H7 (cell line): ENCODE results near the gene GRHL3. TPM values are rescaled to one million over a fixed set of nuclear protein-coding genes. Genes with fewer than 3 reads are reported as not detected.

Source experiments
- DNase-seq: peaks from one replicate; pipeline ENCODE4 v3.0.0; 2012
- H3K27me3 ChIP-seq: 2 replicates; pipeline ENCODE4 v1.6.0; 2011; ENCODE audit warnings: mild to moderate bottlenecking, low read length; ENCODE audit not compliant: control insufficient read depth, insufficient read depth
- H3K36me3 ChIP-seq: replicated peaks from 2 replicates; pipeline ENCODE4 v1.5.1; 2011; ENCODE audit warnings: low read length; ENCODE audit not compliant: control insufficient read depth, insufficient read depth
- H3K4me3 ChIP-seq: 2 replicates; pipeline ENCODE4 v1.5.1; 2011; ENCODE audit warnings: low read depth, mild to moderate bottlenecking, control low read depth, low read length, moderate library complexity; ENCODE audit not compliant: insufficient read depth
- total RNA-seq: library from RNA; depleted of rRNA; stranded (reverse); fragments of >200 nt; shearing (Covaris generic); gene quantifications from 2 replicates; pipeline ENCODE4 v1.2.3, GENCODE V29; 2014

The GRHL3 gene
- total RNA-seq, 1 experiment from 2014 or later: 0.21 TPM

GRCh38 chr1:24299901-24300300 lies 19.3 kb upstream of the GRHL3 start:
- H3K4me3 ChIP-seq: no peak overlapping the region
- no peaks in the 10 kb centered on the region for H3K36me3 ChIP-seq
- H3K27me3 ChIP-seq: no peaks in the 10 kb centered on the region
- DNase-seq: no peak

DNA sequence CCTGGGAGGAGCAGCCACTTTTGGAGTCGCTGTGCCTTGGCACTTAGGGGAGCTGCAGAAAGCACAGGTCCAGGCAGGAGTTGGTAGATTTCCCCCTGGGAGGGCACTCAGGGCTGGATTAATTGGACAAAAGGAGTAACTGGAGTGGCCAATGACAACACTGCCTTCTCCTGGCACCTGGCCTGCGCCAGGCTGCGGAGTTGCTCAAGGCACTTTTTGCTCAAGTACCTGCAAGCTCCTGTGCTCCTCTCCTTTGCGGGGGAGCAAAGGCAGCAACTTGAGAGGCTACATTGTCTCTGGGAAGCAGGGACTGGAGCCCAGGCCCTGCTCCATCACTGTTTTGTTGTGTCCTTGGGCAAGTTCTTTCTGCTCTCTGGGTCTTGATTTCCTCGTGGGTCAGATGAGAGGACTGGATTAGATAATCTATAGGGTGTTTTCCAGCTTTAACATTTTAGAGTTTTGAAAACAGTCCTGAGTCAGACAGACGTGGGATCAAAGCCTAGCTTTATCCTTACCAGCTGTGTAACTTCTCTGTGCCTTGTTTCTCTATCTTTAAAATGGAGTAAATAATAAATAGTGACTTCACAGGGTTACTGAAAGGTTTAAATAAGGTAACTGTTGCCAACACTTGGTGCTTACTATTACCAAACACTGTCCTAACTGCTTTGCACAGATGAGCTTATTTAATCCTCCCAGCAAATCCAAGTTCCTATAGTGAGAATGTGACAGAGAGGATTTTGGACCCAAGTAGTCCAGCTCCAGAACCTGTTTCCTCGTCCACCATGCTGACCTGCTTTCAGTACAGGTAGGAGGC lies 18.0 kb upstream of the GRHL3 start:
- no peaks in the 10 kb centered on the region for H3K36me3 ChIP-seq
- no peaks in the 10 kb centered on the region for H3K27me3 ChIP-seq
- no peak overlapping the region for H3K4me3 ChIP-seq
- no peak for DNase-seq

GRCh38 chr1:24301785-24302175 lies 17.4 kb upstream of the GRHL3 start:
- Histone ChIP-seq H3K36me3 (no peaks in the 10 kb centered on the region), H3K27me3 (no peaks in the 10 kb centered on the region), H3K4me3 (no peak overlapping the region)
- DNase-seq: no peak

DNA sequence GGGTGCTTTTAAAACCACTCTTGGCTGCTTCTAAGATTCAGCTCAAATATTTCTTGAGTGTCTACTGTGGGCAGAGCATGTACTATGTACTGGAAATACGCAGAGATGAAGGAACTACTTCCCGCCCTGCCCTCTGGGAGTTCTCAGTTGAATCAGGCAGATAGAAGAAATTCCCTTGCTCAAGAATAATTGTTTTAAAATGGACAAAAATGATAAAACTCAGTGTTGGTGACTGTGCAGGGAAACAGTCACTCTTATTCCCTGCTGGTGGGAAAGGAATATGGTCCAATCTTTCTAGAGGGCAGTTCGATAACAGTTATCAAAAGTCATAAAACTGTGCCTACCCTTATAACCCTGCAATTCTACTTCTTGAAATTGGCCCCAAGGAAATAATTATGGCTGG lies 16.9 kb upstream of the GRHL3 start:
- no peaks in the 10 kb centered on the region for H3K27me3 ChIP-seq
- no peak for DNase-seq

DNA sequence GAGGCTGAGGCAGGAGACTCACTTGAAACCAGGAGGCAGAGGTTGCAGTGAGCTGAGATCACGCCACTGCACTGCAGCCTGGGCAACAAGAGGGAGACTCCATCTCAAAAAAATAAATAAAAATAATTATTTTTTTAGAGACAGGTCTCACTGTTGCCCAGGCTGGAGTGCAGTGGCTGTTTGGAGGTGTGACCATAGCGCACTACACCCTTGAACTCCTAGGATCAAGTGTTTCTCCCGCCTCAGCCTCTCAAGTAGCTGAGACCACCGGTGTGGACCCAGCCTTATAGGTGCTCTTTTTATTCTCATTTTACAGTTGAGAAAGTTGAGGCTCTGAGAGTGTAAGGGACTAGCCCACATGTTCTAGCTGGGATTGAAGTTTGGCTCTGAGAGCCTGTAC lies 15.6 kb upstream of the GRHL3 start:
- H3K27me3 ChIP-seq: no peaks in the 10 kb centered on the region
- no peaks in the 10 kb centered on the region for H3K36me3 ChIP-seq
- no peak for DNase-seq
- no peak overlapping the region for H3K4me3 ChIP-seq

More for the DNA sequence above, 16.9 kb upstream of the GRHL3 start:
- Histone ChIP-seq H3K36me3 (no peaks in the 10 kb centered on the region), H3K4me3 (no peak overlapping the region)

DNA sequence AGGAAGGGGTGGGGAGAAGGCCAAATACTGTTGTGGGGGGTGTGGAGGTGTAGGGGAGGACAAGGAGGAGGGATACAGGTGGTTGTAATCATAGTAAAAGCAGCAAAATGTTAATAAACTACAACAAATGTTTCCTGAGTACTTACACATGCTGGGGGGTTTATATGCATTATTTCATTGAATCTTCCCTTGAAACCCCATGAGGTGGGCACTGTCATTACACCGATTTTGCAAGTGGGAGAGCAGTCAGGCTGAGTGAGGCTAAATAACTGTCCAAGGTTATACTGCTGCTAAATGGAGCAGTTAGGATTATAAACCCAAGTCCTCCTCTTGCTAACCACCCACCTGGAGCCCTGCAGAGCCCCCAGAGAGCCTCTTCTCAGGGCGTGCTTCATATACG lies 14.4 kb upstream of the GRHL3 start:
- H3K27me3 ChIP-seq: no peaks in the 10 kb centered on the region
- DNase-seq: no peak
- no peak overlapping the region for H3K4me3 ChIP-seq
- no peaks in the 10 kb centered on the region for H3K36me3 ChIP-seq

- no peak overlapping the region for H3K4me3 ChIP-seq
- no peaks in the 10 kb centered on the region for H3K27me3 ChIP-seq
- DNase-seq: peak; percentile 79
Measured at GRCh38 chr1:24308365-24309015, 10.7 kb upstream of the GRHL3 start.

DNA sequence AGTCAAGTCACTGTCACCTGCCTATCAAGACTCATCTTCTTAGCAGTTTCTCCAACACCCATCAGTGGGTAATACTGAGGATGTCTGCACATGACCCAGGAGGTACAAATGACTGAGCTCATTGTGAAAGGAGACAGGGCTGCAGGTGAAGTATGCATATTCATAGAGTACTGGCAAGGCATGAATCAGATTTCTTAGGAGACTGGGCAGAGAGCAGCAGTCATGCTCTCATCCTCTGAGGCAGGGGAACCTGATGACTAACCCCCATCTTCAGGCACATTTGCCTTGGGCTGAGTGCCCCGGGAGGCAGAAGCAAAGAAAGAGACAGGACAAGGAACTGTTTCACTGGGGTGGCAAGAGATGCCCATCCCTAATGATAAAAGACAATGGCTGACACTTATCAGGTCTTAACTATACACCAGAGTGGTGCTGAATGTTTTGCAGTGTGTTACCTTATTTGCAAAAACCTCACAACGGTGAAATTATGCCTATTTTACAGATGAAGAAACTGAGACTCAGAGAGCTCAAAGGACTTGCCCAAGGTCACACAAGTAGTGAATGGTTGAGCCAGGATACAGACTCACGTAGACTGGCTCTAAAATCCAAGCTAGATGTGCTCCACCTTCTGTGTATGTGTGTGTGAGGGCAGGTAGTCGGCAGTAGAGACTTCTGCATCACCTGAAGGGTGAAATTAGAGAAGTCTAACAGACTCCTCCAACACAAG lies 9.2 kb upstream of the GRHL3 start:
- no peaks in the 10 kb centered on the region for H3K27me3 ChIP-seq
- no peak overlapping the region for H3K4me3 ChIP-seq
- no peaks in the 10 kb centered on the region for H3K36me3 ChIP-seq
- no peak for DNase-seq

More at GRCh38 chr1:24308365-24309015, 10.7 kb upstream of the GRHL3 start:
- no peaks in the 10 kb centered on the region for H3K36me3 ChIP-seq

DNA sequence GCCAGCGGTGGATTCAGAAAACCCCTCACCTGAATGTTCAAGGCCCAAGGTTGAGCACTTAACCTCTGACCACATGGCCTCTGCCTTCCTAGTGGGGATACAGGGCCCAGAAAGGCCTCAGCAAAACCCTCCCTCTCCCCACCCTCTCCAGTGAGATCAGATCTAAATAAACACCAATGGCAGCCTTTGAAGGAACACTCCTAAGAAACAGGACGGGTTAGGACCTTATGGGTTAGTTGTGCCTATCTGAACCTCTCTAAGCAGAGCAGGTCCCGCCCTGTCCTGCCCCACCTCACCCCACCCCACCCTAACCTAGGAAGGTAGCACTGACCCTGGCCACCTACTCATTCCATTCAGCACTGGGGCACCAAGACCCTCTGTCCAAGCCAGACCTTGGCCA lies 7.9 kb upstream of the GRHL3 start:
- DNase-seq: no peak
- Histone ChIP-seq H3K36me3 (no peaks in the 10 kb centered on the region), H3K4me3 (no peak overlapping the region), H3K27me3 (no peaks in the 10 kb centered on the region)

GRCh38 chr1:24311741-24312140 lies 7.4 kb upstream of the GRHL3 start:
- DNase-seq: peak; percentile 51
- no peaks in the 10 kb centered on the region for H3K27me3 ChIP-seq

GRCh38 chr1:24315391-24315790 lies 3.8 kb upstream of the GRHL3 start:
- no peaks in the 10 kb centered on the region for H3K36me3 ChIP-seq
- H3K4me3 ChIP-seq: no peak overlapping the region
- no peak for DNase-seq

More at GRCh38 chr1:24311741-24312140, 7.4 kb upstream of the GRHL3 start:
- Histone ChIP-seq H3K36me3 (no peaks in the 10 kb centered on the region), H3K4me3 (no peak overlapping the region)

GRCh38 chr1:24316645-24317044 lies 2.5 kb upstream of the GRHL3 start:
- Histone ChIP-seq H3K27me3 (peaks cover 15% of the 10 kb centered on the region), H3K36me3 (no peaks in the 10 kb centered on the region), H3K4me3 (no peak overlapping the region)
- DNase-seq: peak; percentile 44

More at GRCh38 chr1:24315391-24315790, 3.8 kb upstream of the GRHL3 start:
- H3K27me3 ChIP-seq: peaks cover 5% of the 10 kb centered on the region

DNA sequence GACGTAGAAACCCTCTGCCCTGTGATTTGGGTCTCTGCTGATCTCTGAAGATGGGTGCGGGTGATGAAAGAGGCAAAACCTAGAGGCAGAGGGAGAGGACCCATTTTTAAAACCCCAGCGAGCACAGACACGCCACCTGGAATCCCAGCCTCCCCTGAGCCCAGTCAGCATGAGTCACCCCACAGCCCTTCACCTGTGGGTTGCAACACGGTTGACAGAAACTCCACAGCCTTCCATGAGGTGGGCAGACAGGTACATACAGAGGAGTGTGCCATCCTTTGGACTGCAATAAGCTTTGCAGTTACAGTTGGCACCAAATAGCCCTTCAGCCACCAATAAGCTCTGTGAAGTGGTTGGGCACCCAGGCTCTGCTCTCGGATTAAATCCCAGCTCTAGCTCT lies 2.1 kb upstream of the GRHL3 start:
- no peak for DNase-seq
- Histone ChIP-seq H3K36me3 (no peaks in the 10 kb centered on the region), H3K4me3 (no peak overlapping the region), H3K27me3 (peaks cover 18% of the 10 kb centered on the region)

GRCh38 chr1:24317956-24318614 lies 1.1 kb upstream of the GRHL3 start:
- Histone ChIP-seq H3K36me3 (no peaks in the 10 kb centered on the region), H3K27me3 (peaks cover 25% of the 10 kb centered on the region), H3K4me3 (no peak overlapping the region)
- no peak for DNase-seq
